ENCODE data around the gene TMPRSS13.

- TF ChIP-seq, protein P1, sequence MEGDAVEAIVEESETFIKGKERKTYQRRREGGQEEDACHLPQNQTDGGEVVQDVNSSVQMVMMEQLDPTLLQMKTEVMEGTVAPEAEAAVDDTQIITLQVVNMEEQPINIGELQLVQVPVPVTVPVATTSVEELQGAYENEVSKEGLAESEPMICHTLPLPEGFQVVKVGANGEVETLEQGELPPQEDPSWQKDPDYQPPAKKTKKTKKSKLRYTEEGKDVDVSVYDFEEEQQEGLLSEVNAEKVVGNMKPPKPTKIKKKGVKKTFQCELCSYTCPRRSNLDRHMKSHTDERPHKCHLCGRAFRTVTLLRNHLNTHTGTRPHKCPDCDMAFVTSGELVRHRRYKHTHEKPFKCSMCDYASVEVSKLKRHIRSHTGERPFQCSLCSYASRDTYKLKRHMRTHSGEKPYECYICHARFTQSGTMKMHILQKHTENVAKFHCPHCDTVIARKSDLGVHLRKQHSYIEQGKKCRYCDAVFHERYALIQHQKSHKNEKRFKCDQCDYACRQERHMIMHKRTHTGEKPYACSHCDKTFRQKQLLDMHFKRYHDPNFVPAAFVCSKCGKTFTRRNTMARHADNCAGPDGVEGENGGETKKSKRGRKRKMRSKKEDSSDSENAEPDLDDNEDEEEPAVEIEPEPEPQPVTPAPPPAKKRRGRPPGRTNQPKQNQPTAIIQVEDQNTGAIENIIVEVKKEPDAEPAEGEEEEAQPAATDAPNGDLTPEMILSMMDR (IDR thresholded peaks at IDR 0.05): no peak
- no peak for TF ChIP-seq POLR2A (IDR thresholded peaks at IDR 0.05)
- TF ChIP-seq POLR2AphosphoS5 (IDR thresholded peaks at IDR 0.05): no peak
Observed at GRCh38 chr11:117912497-117912896, 16.7 kb downstream of the TMPRSS13 start.
